Prostate gland (tissue), 2 donors: ENCODE data around the gene LSMEM2.

Source experiments
- POLR2A ChIP-seq: fragments of 450-650 bp; IDR thresholded peaks from one replicate; pipeline ENCODE4 v1.6.1; 2016; ENCODE audit warnings: antibody characterized with exemption, mild to moderate bottlenecking
- TF ChIP-seq, protein P1 (sequence below), 4 experiments: fragments of 200-600 bp in 2 of 4; fragments of 450-650 bp in 2 of 4; sonication (generic) in 2 of 4; IDR thresholded peaks; 1 replicate in 3 of 4; 2 replicates in 1 of 4; pipeline ENCODE4 v1.5.1; 2016 to 2019; ENCODE audit warnings: antibody characterized with exemption in 4 of 4, mild to moderate bottlenecking in 2 of 4, moderate library complexity in 2 of 4

DNA sequence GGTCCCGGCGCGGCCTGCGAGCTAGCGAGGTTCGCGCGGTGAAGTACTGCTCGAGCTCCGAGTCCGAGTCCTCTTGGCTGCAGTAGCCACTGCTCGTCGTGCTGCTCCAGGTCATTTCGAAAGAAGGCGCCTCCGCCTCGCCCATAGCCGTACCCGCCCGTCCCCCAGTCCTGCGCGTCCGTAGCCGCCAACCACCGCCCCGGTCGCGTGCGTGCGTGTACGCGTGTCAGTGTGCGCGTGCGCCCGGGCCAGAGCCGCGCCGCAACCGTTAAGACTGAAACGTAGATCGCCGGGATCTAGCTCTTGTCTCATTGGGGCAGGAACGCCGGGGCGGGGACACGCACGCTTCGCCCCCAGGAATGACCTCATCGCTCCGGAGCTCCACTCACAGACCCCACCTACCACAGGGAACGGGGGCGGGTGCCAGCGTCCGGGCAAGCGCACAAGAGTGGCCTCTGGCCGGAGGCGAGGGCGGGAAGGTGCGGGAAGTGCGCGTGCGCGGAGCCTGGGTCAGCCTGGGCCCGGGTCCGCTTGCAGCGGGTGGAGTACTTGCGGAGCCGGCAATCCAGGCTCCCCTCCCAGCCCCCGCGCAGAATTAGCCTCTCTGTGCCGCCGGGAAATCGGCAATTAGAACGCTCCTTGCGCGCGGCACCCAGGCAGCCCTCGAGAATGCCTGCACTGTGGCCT, 58.4 kb downstream of the LSMEM2 start:
- TF ChIP-seq, protein P1, sequence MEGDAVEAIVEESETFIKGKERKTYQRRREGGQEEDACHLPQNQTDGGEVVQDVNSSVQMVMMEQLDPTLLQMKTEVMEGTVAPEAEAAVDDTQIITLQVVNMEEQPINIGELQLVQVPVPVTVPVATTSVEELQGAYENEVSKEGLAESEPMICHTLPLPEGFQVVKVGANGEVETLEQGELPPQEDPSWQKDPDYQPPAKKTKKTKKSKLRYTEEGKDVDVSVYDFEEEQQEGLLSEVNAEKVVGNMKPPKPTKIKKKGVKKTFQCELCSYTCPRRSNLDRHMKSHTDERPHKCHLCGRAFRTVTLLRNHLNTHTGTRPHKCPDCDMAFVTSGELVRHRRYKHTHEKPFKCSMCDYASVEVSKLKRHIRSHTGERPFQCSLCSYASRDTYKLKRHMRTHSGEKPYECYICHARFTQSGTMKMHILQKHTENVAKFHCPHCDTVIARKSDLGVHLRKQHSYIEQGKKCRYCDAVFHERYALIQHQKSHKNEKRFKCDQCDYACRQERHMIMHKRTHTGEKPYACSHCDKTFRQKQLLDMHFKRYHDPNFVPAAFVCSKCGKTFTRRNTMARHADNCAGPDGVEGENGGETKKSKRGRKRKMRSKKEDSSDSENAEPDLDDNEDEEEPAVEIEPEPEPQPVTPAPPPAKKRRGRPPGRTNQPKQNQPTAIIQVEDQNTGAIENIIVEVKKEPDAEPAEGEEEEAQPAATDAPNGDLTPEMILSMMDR (IDR thresholded peaks at IDR 0.05): no peak
- TF ChIP-seq POLR2A: peak; percentile 97
